HCT116 (cell line): ENCODE measurements around the gene CLEC3B. TPM values are rescaled to one million over a fixed set of nuclear protein-coding genes. Genes with fewer than 3 reads are reported as not detected.
"Not testable (repeated sequence)": the region's sequence is repeated elsewhere in the genome, so short reads cannot be mapped to it uniquely, and the experiment has no call there.

Source experiments
- ATAC-seq: fragments of 200-7000 bp; cut with Tn5 transposase; 2 replicates; pipeline ENCODE4 v1.9.1; 2020; ENCODE audit warnings: mild to moderate bottlenecking, moderate library complexity
- BruUV-seq: library from RNA; stranded (reverse); fragments of 400-500 nt; replicated peaks from 2 replicates; lab custom pipeline; 2021; lab: Mats Ljungman, UMichigan
- CTCF ChIA-PET: fragments of 300-600 bp; sonication (Branson Sonifier 250); formaldehyde crosslinking; loops from one replicate; lab custom pipeline; 2021; ENCODE audit warnings: antibody characterized with exemption; lab: Charles Lee
- POLR2A ChIA-PET: fragments of 300-600, 350-600 bp; sonication (Branson Sonifier 250); formaldehyde crosslinking; loops from one replicate; lab custom pipeline; 2021; ENCODE audit warnings: antibody characterized with exemption; lab: Charles Lee
- RAD21 ChIA-PET, 2 experiments: fragments of 300-600 bp; sonication (Branson Sonifier 250); formaldehyde crosslinking; loops; one replicate each; lab custom pipeline; 2023; ENCODE audit warnings: low total read pairs in 2 of 2; ENCODE audit not compliant: uncharacterized antibody in 2 of 2, unreplicated experiment in 2 of 2, low non-redundant PET in 1 of 2; lab: Charles Lee
- DNase-seq: peaks from one replicate; pipeline ENCODE4 v3.0.0-alpha.2; 2010; ENCODE audit warnings: low read depth, low spot score
- H2AFZ ChIP-seq: fragments of 200-600 bp; shearing (Covaris generic), sonication (generic); 2 replicates; pipeline ENCODE4 v1.6.1; 2017; ENCODE audit warnings: low read depth, mixed run types, mixed read lengths, antibody characterized with exemption, low read length; ENCODE audit not compliant: poor library complexity, severe bottlenecking
- H3K27ac ChIP-seq: 2 replicates; pipeline ENCODE4 v1.5.1; 2012; ENCODE audit warnings: low read depth, low read length
- H3K27me3 ChIP-seq: fragments of 200-600 bp; sonication (generic); 2 replicates; pipeline ENCODE4 v1.6.1; 2016; ENCODE audit warnings: mixed run types, low read length, mixed read lengths; ENCODE audit not compliant: insufficient read depth
- H3K36me3 ChIP-seq, 2 experiments: fragments of 200-500 bp in 1 of 2; fragments of 200-600 bp in 1 of 2; sonication (Bioruptor generic) in 1 of 2; sonication (generic) in 1 of 2; 2 replicates each; pipeline versions ENCODE4 v1.5.1 to v1.6.1; 2014 to 2016; ENCODE audit warnings: low read length in 2 of 2, inconsistent platforms in 1 of 2, mixed read lengths in 1 of 2, mixed run types in 1 of 2; ENCODE audit not compliant: insufficient read depth in 2 of 2, control insufficient read depth in 1 of 2
- H3K4me1 ChIP-seq, 2 experiments: fragments of 200-600 bp in 1 of 2; sonication (generic) in 1 of 2; 2 replicates each; pipeline versions ENCODE4 v1.5.1 to v1.6.1; 2012 to 2017; ENCODE audit warnings: low read length in 2 of 2, inconsistent platforms in 1 of 2, mild to moderate bottlenecking in 1 of 2, mixed read lengths in 1 of 2, mixed run types in 1 of 2, moderate library complexity in 1 of 2; ENCODE audit not compliant: insufficient read depth in 2 of 2, control insufficient read depth in 1 of 2
- H3K4me2 ChIP-seq: fragments of 200-600 bp; sonication (generic); 2 replicates; pipeline ENCODE4 v1.6.1; 2017; ENCODE audit warnings: mixed run types, low read length, mixed read lengths
- H3K4me3 ChIP-seq, 2 experiments: fragments of 200-600 bp in 1 of 2; sonication (generic) in 1 of 2; replicated peaks in 1 of 2; 2 replicates each; pipeline ENCODE4 v1.5.1; 2011 to 2016; ENCODE audit warnings: low read length in 2 of 2, control low read depth in 1 of 2, low read depth in 1 of 2, mild to moderate bottlenecking in 1 of 2, mixed read lengths in 1 of 2, mixed run types in 1 of 2
- H3K79me2 ChIP-seq: fragments of 200-600 bp; sonication (generic); 2 replicates; pipeline ENCODE4 v1.6.1; 2017; ENCODE audit warnings: mild to moderate bottlenecking, mixed run types, low read length, moderate library complexity, mixed read lengths; ENCODE audit not compliant: insufficient read depth
- H3K9ac ChIP-seq: fragments of 200-600 bp; sonication (generic); 2 replicates; pipeline ENCODE4 v1.6.1; 2016; ENCODE audit warnings: low read length, mixed read lengths
- H3K9me2 ChIP-seq: fragments of 200-600 bp; sonication (generic), shearing (Covaris generic); 2 replicates; pipeline ENCODE4 v1.6.1; 2017; ENCODE audit warnings: mixed run types, mild to moderate bottlenecking, moderate library complexity; ENCODE audit not compliant: insufficient read depth
- H3K9me3 ChIP-seq, 2 experiments: fragments of 200-500 bp in 1 of 2; fragments of 200-600 bp in 1 of 2; sonication (Bioruptor generic) in 1 of 2; sonication (generic) in 1 of 2; 2 replicates each; pipeline ENCODE4 v1.6.1; 2014 to 2017; ENCODE audit warnings: low read length in 2 of 2, mixed read lengths in 2 of 2, inconsistent platforms in 1 of 2, low read depth in 1 of 2, mild to moderate bottlenecking in 1 of 2, mixed run types in 1 of 2, moderate library complexity in 1 of 2; ENCODE audit not compliant: control insufficient read depth in 1 of 2, insufficient read depth in 1 of 2
- H4K20me1 ChIP-seq: fragments of 200-600 bp; sonication (generic), shearing (Covaris generic); 2 replicates; pipeline ENCODE4 v1.6.1; 2017; ENCODE audit warnings: mixed run types, mild to moderate bottlenecking, moderate library complexity; ENCODE audit not compliant: insufficient read depth
- CEBPB ChIP-seq: IDR thresholded peaks from 2 replicates; pipeline ENCODE4 v1.6.1; 2012; ENCODE audit warnings: low read depth
- POLR2AphosphoS5 ChIP-seq: IDR thresholded peaks from 2 replicates; pipeline ENCODE4 v1.6.1; 2011; ENCODE audit warnings: mild to moderate bottlenecking, low read depth, low read length, moderate library complexity
- RAD21 ChIP-seq: IDR thresholded peaks from 2 replicates; pipeline ENCODE4 v1.6.1; 2012; ENCODE audit warnings: low read depth, mild to moderate bottlenecking
- SP1 ChIP-seq: IDR thresholded peaks from 2 replicates; pipeline ENCODE4 v1.6.1; 2012; ENCODE audit warnings: low read depth
- TCF7L2 ChIP-seq: IDR thresholded peaks from 2 replicates; pipeline ENCODE4 v1.7.0; 2011; ENCODE audit warnings: borderline replicate concordance, inconsistent platforms; ENCODE audit not compliant: insufficient read depth, insufficient read length; ENCODE audit errors: extremely low read depth
- YY1 ChIP-seq: IDR thresholded peaks from 2 replicates; pipeline ENCODE4 v1.6.1; 2011; ENCODE audit warnings: low read length, low read depth, moderate library complexity, mild to moderate bottlenecking; ENCODE audit not compliant: insufficient replicate concordance; ENCODE audit errors: extremely low read depth
- ZBTB33 ChIP-seq: IDR thresholded peaks from 2 replicates; pipeline ENCODE4 v1.6.1; 2011; ENCODE audit warnings: mild to moderate bottlenecking, low read length, moderate library complexity; ENCODE audit not compliant: insufficient replicate concordance; ENCODE audit errors: extremely low read depth
- ZNF274 ChIP-seq: fragments of 200-500 bp; sonication (Bioruptor generic); IDR thresholded peaks from 2 replicates; pipeline ENCODE4 v1.6.1; 2014; ENCODE audit warnings: mild to moderate bottlenecking, low read depth, low read length, inconsistent platforms
- intact Hi-C: fragments of 100-400 bp; cut with micrococcal nuclease; formaldehyde crosslinking; loops from 2 replicates; pipeline ENCODE4 v1.10.0; 2022
- total RNA-seq: library from RNA; stranded (reverse); gene quantifications from one replicate; pipeline ENCODE4 v1.2.1, GENCODE V29; 2021; ENCODE audit not compliant: unreplicated experiment

The CLEC3B gene
- total RNA-seq, 1 experiment from 2014 or later: 0.57 TPM

GRCh38 chr3:44984335-44984734, 41.8 kb upstream of the CLEC3B start:
- ATAC-seq (no peak), DNase-seq (no peak)
- RAD21 ChIA-PET: no interaction called here
- no TSS peak for BruUV-seq
- Histone ChIP-seq H3K79me2 (peaks cover 91% of the 10 kb centered on the region), H3K36me3 (peaks cover 0 to 6% of the 10 kb centered on the region in 2 experiments; a peak in 1 of 4 replicates), H3K27ac (no peak overlapping the region), H3K9ac (no peak overlapping the region), H2AFZ (no peak overlapping the region), H3K4me2 (no peak overlapping the region), H3K27me3 (no peaks in the 10 kb centered on the region), H4K20me1 (peaks cover 15% of the 10 kb centered on the region; the same call in 1 of the 2 replicates), H3K9me3 (no peaks in the 10 kb centered on the region), H3K4me3 (no peak overlapping the region), H3K9me2 (no peaks in the 10 kb centered on the region), H3K4me1 (peaks cover 13 to 33% of the 10 kb centered on the region in 2 experiments)
- intact Hi-C loops: no loop called here
- CTCF ChIA-PET: interaction anchor here (1.7 to 2.3 kb wide), 2 partner anchors 8 to 9 kb away, joined by 6 to 9 read pairs; no protein-coding TSS in a partner anchor
- TF ChIP-seq ZBTB33 (no peak), ZNF274 (no peak), RAD21 (no peak), YY1 (no peak), POLR2AphosphoS5 (no peak), SP1 (no peak), CEBPB (no peak), TCF7L2 (no peak)
- TF ChIP-seq, all 23 proteins: peak for 0
- POLR2A ChIA-PET: interaction anchor here (0.6 kb wide), 1 partner anchor 113 kb away, joined by 3 read pairs; no protein-coding TSS in a partner anchor

DNA sequence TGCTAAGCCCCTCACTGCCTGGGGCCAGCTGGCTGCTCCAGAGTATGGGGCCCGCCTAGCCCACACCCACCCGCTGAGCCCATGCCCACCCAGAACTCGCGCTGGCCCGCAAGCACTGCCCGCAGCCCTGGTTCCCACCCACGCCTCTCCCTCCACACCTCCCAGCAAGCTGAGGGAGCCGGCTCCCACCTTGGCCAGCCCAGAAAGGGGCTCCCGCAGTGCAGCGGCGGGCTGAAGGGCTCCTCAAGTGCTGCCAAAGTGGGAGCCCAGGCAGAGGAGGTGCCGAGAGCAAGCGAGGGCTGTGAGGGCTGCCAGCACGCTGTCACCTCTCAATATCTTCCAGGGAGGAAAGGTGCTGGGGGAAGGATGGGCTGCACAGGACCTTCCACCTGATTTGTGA, 39.8 kb upstream of the CLEC3B start:
- H3K9ac ChIP-seq, H3K9me2 ChIP-seq, DNase-seq, H3K27ac ChIP-seq, ATAC-seq, H3K9me3 ChIP-seq, H3K27me3 ChIP-seq, H3K4me3 ChIP-seq, intact Hi-C loops, POLR2A ChIA-PET, H3K4me2 ChIP-seq, H2AFZ ChIP-seq, BruUV-seq, CTCF ChIA-PET, RAD21 ChIA-PET: not testable (repeated sequence)
- H3K36me3 ChIP-seq: peaks cover 2 to 19% of the 10 kb centered on the region in 2 experiments; a peak in 2 of 4 replicates
- H3K4me1 ChIP-seq: peaks cover 13 to 23% of the 10 kb centered on the region in 2 experiments
- H3K79me2 ChIP-seq: peaks cover 91% of the 10 kb centered on the region
- H4K20me1 ChIP-seq: peaks cover 15% of the 10 kb centered on the region; the same call in 1 of the 2 replicates
